OCI-LY1 (cell line): ENCODE data around the gene MYO5B.

Experiments
- H2AFZ ChIP-seq: fragments of 200-600 bp; sonication (generic), shearing (Covaris generic); 2 replicates; pipeline ENCODE4 v1.6.0; 2014; ENCODE audit warnings: antibody characterized with exemption, mild to moderate bottlenecking, low read length
- H3F3A ChIP-seq: fragments of 200-600 bp; sonication (generic), shearing (Covaris generic); 2 replicates; pipeline ENCODE4 v1.6.0; 2014; ENCODE audit warnings: mild to moderate bottlenecking, antibody characterized with exemption, low read length, moderate library complexity; ENCODE audit not compliant: insufficient read depth
- H3K27ac ChIP-seq: fragments of 200-600 bp; sonication (generic); 2 replicates; pipeline ENCODE4 v1.5.1; 2014; ENCODE audit warnings: low read length, mixed run types, mild to moderate bottlenecking, low read depth; ENCODE audit not compliant: poor library complexity, severe bottlenecking
- H3K27me3 ChIP-seq: fragments of 200-600 bp; sonication (generic); 2 replicates; pipeline ENCODE4 v1.6.0; 2014; ENCODE audit warnings: antibody characterized with exemption, mild to moderate bottlenecking, low read length, moderate library complexity; ENCODE audit not compliant: insufficient read depth
- H3K36me3 ChIP-seq: fragments of 200-600 bp; sonication (generic); 2 replicates; pipeline ENCODE4 v1.6.1; 2014; ENCODE audit warnings: mild to moderate bottlenecking, antibody characterized with exemption, low read length, moderate library complexity, mixed read lengths; ENCODE audit not compliant: insufficient read depth
- H3K4me1 ChIP-seq: fragments of 200-600 bp; sonication (generic); 2 replicates; pipeline ENCODE4 v1.5.1; 2014; ENCODE audit warnings: mild to moderate bottlenecking, low read length, moderate library complexity; ENCODE audit not compliant: insufficient read depth, severe bottlenecking
- H3K4me2 ChIP-seq: fragments of 200-600 bp; sonication (generic), shearing (Covaris generic); 2 replicates; pipeline ENCODE4 v1.6.1; 2014; ENCODE audit warnings: low read length
- H3K4me3 ChIP-seq: fragments of 200-600 bp; sonication (generic); 2 replicates; pipeline ENCODE4 v1.5.1; 2014; ENCODE audit warnings: low read length, low read depth, mild to moderate bottlenecking, mixed read lengths; ENCODE audit not compliant: poor library complexity, severe bottlenecking
- H3K79me2 ChIP-seq: fragments of 200-600 bp; shearing (Covaris generic); 2 replicates; pipeline ENCODE4 v1.6.1; 2016; ENCODE audit warnings: mixed run types, low read length, mixed read lengths; ENCODE audit not compliant: insufficient read depth
- H3K9ac ChIP-seq: fragments of 200-600 bp; sonication (generic), shearing (Covaris generic); 2 replicates; pipeline ENCODE4 v1.6.1; 2014; ENCODE audit warnings: mild to moderate bottlenecking, low read length, mixed read lengths
- H3K9me2 ChIP-seq: fragments of 200-600 bp; sonication (generic), shearing (Covaris generic); 2 replicates; pipeline ENCODE4 v1.6.1; 2014; ENCODE audit warnings: low read depth, mild to moderate bottlenecking, low read length, mixed read lengths
- H3K9me3 ChIP-seq: fragments of 200-600 bp; shearing (Covaris generic); 2 replicates; pipeline ENCODE4 v1.6.1; 2014; ENCODE audit warnings: low read length, mixed read lengths
- H4K20me1 ChIP-seq: fragments of 200-600 bp; sonication (generic), shearing (Covaris generic); 2 replicates; pipeline ENCODE4 v1.6.0; 2016; ENCODE audit warnings: mild to moderate bottlenecking, low read length; ENCODE audit not compliant: insufficient read depth
- CTCF ChIP-seq: fragments of 200-600 bp; sonication (generic), shearing (Covaris generic); IDR thresholded peaks from 2 replicates; pipeline ENCODE4 v1.5.1; 2017; ENCODE audit warnings: mild to moderate bottlenecking, antibody characterized with exemption, low read length, moderate library complexity, mixed read lengths
- EZH2 ChIP-seq: fragments of 200-600 bp; sonication (generic), shearing (Covaris generic); IDR thresholded peaks from 2 replicates; pipeline ENCODE4 v1.8.0; 2017; ENCODE audit warnings: borderline replicate concordance, mixed run types, mild to moderate bottlenecking, antibody characterized with exemption, low read length, moderate library complexity, mixed read lengths

The MYO5B gene

GRCh38 chr18:49832221-49832647, 362.7 kb downstream of the MYO5B start:
- Histone ChIP-seq H3K79me2 (no peaks in the 10 kb centered on the region), H4K20me1 (no peaks in the 10 kb centered on the region), H3K27me3 (no peaks in the 10 kb centered on the region), H2AFZ (no peak overlapping the region), H3K9me3 (0 out of 2 replicates have a peak, but pooled peaks cover 1% of the 10 kb centered on the region), H3K9ac (no peak overlapping the region), H3K4me2 (no peak overlapping the region), H3K9me2 (no peaks in the 10 kb centered on the region), H3K4me3 (no peak overlapping the region), H3F3A (no peaks in the 10 kb centered on the region), H3K36me3 (no peaks in the 10 kb centered on the region), H3K4me1 (no peaks in the 10 kb centered on the region), H3K27ac (no peak overlapping the region)
- TF ChIP-seq EZH2: no peak
- no peak for TF ChIP-seq CTCF

GRCh38 chr18:49827996-49828395, 367.0 kb downstream of the MYO5B start:
- H3K4me3 ChIP-seq: no peak overlapping the region
- H3K36me3 ChIP-seq: no peaks in the 10 kb centered on the region
- H2AFZ ChIP-seq: no peak overlapping the region
- no peak overlapping the region for H3K4me2 ChIP-seq
- no peaks in the 10 kb centered on the region for H3K4me1 ChIP-seq
- H3K9ac ChIP-seq: no peak overlapping the region
- no peaks in the 10 kb centered on the region for H3K79me2 ChIP-seq
- no peaks in the 10 kb centered on the region for H3K27me3 ChIP-seq
- TF ChIP-seq EZH2: no peak
- TF ChIP-seq CTCF: no peak
- H4K20me1 ChIP-seq: no peaks in the 10 kb centered on the region
- no peak overlapping the region for H3K27ac ChIP-seq
- H3K9me3 ChIP-seq: peaks cover 2% of the 10 kb centered on the region; the same call in 1 of the 2 replicates
- no peaks in the 10 kb centered on the region for H3K9me2 ChIP-seq
- no peaks in the 10 kb centered on the region for H3F3A ChIP-seq

GRCh38 chr18:49819823-49820671, 374.9 kb downstream of the MYO5B start:
- no peaks in the 10 kb centered on the region for H4K20me1 ChIP-seq
- no peaks in the 10 kb centered on the region for H3K9me3 ChIP-seq
- H2AFZ ChIP-seq: no peak overlapping the region
- H3K4me1 ChIP-seq: no peaks in the 10 kb centered on the region
- no peak overlapping the region for H3K4me3 ChIP-seq
- no peaks in the 10 kb centered on the region for H3K9me2 ChIP-seq
- TF ChIP-seq CTCF (no peak), EZH2 (no peak)
- no peak overlapping the region for H3K4me2 ChIP-seq
- no peaks in the 10 kb centered on the region for H3K79me2 ChIP-seq
- H3K27ac ChIP-seq: no peak overlapping the region
- no peaks in the 10 kb centered on the region for H3F3A ChIP-seq
- no peaks in the 10 kb centered on the region for H3K36me3 ChIP-seq
- no peak overlapping the region for H3K9ac ChIP-seq
- H3K27me3 ChIP-seq: 0 out of 2 replicates have a peak, but pooled peaks cover 3% of the 10 kb centered on the region
